GM13976 (cell line): ENCODE results near the gene ATP8A1.
A peak's percentile ranks its signal among the peaks of the same experiment; 100 is the strongest.

Experiments used
- DNase-seq: peaks from one replicate; pipeline ENCODE4 v3.0.0; 2012; ENCODE audit warnings: low spot score
- in situ Hi-C: fragments of 300-500 bp; cut with MboI; formaldehyde crosslinking; loops from one replicate; pipeline ENCODE4 v1.12.0; 2022; ENCODE audit warnings: low sequenced_read_pairs, mixed read lengths, inconsistent platforms; ENCODE audit not compliant: unreplicated experiment
- TF ChIP-seq, protein P1 (sequence below): IDR thresholded peaks from 2 replicates; pipeline ENCODE4 v1.5.1; 2012; ENCODE audit warnings: borderline replicate concordance, mild to moderate bottlenecking; ENCODE audit not compliant: insufficient read depth; ENCODE audit errors: extremely low read depth, missing control alignments, control extremely low read depth

ATP8A1 gene

DNA sequence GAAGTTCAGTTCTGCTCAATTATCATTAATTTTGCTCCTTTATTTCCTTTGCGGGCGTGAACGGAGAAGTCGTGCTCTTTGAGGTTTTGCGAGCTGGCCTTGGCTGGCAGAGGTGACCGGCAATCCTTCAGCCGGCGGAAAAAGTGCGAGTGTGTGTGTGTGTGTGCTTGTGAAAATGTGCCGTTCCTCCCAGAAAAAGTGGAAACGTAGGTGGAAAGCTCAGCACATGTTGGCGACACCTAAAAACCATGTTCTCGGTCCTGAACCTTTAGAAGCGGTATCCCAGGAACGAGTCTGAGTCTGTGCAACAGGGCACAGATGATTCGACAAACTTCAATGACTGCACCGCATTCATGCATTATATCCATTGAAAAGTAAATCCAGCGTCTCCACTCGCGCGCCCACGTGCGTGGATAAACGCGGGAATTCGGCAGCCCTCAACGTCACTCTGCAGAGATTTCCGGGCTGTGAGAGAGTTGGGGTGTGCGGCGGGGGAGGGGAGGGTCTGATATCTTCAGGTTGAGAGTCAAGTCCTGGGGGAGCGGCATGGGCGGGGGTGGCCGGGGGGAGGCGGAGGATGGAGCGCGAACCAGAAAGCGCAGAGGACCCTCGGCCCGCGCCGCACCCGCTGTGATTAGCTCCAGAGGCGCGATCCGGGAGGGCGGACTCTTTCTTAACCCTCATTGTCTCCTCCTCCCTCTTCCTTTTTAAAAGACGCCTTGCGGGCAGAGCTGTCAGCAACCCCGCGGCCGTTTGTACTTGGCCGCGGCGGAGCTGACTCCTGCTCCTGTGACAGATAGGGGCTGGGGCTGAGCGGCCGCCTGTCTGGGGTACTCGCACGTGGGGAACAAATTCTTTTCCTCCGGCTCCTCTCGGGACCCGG is 259.9 kb downstream of the ATP8A1 start, which contains the start of gene SHISA3:
Gene SHISA3 (plus strand): TSS at position 737 of the 883 bp plus-strand sequence. CDS start 569 bp downstream, outside the sequence.
- DNase-seq = peak; percentile 70
- TF ChIP-seq, protein P1, sequence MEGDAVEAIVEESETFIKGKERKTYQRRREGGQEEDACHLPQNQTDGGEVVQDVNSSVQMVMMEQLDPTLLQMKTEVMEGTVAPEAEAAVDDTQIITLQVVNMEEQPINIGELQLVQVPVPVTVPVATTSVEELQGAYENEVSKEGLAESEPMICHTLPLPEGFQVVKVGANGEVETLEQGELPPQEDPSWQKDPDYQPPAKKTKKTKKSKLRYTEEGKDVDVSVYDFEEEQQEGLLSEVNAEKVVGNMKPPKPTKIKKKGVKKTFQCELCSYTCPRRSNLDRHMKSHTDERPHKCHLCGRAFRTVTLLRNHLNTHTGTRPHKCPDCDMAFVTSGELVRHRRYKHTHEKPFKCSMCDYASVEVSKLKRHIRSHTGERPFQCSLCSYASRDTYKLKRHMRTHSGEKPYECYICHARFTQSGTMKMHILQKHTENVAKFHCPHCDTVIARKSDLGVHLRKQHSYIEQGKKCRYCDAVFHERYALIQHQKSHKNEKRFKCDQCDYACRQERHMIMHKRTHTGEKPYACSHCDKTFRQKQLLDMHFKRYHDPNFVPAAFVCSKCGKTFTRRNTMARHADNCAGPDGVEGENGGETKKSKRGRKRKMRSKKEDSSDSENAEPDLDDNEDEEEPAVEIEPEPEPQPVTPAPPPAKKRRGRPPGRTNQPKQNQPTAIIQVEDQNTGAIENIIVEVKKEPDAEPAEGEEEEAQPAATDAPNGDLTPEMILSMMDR = no peak
- in situ Hi-C loops = no loop called here

DNA sequence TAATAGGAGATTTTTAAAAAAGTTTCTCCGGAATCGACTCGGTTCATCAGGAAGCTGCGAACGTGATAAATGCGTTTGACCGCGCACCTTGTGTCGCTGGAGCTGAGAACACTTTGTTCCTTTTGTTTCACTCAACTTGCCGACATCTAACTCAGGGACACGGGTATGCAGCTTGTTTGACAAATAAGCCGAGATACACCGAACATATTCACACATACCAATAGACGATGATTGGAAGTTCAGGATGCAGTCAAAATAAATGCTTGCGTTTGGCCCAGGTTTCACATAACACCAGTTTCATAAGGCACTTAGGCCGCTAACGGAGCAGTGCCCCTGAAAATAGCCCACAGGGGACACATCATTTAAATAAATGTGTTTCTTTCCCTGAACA is 260.5 kb downstream of the ATP8A1 start:
- TF ChIP-seq, protein P1 = no peak
- DNase-seq = no peak
- in situ Hi-C loops = no loop called here

DNA sequence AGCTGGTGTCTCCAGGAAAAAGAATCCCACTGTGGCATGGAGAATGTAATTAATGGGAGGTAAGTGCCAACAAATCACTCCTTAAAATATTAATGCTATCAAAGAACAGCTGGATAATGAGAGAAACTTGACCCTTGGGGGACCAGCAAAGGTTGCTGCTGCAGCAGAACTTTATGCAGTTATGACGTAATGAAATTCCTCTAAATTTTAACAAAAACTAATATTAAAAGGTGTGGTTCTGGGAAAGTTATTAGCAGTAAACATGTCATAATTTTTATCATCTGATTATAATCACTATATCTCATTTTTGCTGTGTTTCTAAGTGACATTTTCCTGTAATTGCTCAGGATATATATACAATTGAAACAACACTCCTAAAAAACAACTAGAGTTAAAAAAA is 261.3 kb downstream of the ATP8A1 start:
- TF ChIP-seq, protein P1 = no peak
- in situ Hi-C loops = no loop called here
- no peak for DNase-seq

DNA sequence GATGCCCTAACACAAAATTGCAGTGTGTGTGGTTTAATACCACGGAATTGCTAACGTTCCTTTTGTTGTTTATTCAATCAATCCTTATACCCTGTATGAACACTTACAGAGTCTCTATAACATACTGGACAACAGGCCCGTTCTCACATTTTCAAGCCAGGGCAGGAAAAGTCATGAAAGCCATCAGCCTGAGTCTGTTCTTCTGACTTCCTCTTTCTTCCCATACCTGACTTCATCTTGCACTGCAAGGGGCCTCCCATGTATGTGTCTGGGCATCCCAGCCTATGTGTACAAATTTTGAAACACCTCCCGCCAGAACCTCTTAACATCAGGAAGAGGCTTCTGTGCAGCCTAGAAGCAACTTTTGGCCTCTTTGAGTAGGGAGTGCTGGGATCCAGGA is 264.5 kb downstream of the ATP8A1 start:
- DNase-seq = no peak
- TF ChIP-seq, protein P1 = no peak
- in situ Hi-C loops = no loop called here

DNA sequence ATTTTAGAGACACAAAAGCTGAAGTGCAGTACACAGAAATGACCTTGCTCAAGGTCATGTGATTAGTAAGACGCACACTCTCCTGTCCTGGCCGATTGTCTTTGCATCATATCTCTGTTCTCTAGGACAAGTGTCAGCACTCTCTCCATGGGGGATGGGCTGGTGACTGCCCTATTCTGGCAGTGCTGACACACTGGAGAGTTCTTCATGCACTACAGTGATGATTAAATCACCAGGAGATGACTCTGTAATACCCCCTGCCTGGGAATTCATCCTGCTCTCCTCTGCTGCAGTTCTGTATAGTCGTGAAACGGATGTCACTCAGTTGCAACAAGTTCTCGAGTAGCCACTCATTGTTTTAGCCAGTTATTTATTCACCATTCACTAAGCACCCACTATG is 264.9 kb downstream of the ATP8A1 start:
- no peak for DNase-seq
- TF ChIP-seq, protein P1 = no peak
- in situ Hi-C loops = no loop called here

DNA sequence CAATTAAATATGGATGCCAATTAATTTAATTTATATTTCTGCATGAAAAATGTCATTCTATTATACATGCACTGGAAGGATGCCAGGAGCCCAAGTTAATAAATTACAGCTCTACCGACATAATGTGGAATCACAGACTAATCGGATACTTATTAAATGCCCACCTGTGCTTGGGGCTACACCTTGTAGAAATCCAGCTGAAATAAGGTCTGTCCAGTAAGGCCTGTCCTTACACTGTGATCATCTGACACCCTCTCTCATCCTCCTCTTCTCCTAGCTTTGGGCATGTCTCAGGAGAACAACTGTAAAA is 265.6 kb downstream of the ATP8A1 start:
- no peak for DNase-seq
- TF ChIP-seq, protein P1 = no peak
- in situ Hi-C loops = no loop called here
